ENCODE measurements around the gene TOM1L2. TPM values are rescaled to one million over a fixed set of nuclear protein-coding genes. Genes with fewer than 3 reads are reported as not detected.

The TOM1L2 gene
- total RNA-seq, 4 donors from 2014 or later, result 17.5 to 44.6 (median 27.1) TPM

- TF ChIP-seq, protein P1, sequence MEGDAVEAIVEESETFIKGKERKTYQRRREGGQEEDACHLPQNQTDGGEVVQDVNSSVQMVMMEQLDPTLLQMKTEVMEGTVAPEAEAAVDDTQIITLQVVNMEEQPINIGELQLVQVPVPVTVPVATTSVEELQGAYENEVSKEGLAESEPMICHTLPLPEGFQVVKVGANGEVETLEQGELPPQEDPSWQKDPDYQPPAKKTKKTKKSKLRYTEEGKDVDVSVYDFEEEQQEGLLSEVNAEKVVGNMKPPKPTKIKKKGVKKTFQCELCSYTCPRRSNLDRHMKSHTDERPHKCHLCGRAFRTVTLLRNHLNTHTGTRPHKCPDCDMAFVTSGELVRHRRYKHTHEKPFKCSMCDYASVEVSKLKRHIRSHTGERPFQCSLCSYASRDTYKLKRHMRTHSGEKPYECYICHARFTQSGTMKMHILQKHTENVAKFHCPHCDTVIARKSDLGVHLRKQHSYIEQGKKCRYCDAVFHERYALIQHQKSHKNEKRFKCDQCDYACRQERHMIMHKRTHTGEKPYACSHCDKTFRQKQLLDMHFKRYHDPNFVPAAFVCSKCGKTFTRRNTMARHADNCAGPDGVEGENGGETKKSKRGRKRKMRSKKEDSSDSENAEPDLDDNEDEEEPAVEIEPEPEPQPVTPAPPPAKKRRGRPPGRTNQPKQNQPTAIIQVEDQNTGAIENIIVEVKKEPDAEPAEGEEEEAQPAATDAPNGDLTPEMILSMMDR (IDR thresholded peaks at IDR 0.05; ENCODE audit: low read depth), result no peak
Measured at GRCh38 chr17:17877529-17878358, 94.5 kb downstream of the TOM1L2 start.

GRCh38 chr17:17876959-17877528 lies 95.2 kb downstream of the TOM1L2 start:
- TF ChIP-seq, protein P1 (IDR thresholded peaks at IDR 0.05; ENCODE audit: low read depth), result no peak

DNA sequence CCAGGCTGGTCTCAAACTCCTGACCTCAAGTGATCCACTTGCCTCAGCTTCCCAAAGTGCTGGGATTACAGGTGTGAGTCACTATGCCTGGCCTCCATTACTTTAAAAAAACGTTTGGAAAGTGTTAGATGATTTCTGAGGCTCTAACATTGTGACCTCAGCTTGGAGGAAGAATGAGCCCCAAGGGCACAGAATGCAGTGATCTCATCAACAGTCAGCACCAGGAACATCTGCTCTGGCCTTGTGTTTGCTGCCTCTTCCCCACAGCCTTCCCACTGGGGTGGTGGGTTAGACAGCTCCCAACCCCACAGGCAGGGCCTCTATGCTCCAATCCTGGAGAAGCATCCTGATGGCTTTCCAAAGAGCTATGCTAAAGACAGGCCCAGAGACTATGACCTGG lies 97.7 kb downstream of the TOM1L2 start:
- TF ChIP-seq, protein P1 (IDR thresholded peaks at IDR 0.05; ENCODE audit: low read depth), result no peak

DNA sequence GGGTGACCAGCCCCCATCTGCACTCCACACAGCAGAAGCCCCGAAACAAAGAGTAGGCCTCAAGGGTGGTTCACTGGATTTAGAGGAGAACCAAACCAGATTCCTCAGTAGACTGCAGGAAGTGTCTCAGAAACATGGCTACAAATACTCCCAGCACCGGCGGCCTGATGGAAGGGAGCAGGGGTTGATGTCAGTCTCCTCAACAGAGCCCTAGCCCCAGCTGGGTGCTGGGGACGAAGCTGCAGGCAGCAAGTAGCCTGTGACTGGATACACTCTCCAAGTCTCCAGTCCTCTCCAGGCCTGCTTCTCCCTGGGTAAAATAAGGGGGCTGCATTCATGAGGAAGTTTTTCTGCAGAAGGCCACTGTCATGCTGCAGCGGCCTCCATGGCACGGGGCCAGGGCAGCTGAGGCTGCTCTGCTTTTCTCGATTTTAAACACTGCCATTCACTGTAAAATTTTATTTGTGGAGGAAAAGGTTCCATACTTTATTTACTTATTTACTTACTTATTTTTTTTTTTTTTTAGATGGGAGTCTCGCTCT lies 98.7 kb downstream of the TOM1L2 start:
- TF ChIP-seq, protein P1 (IDR thresholded peaks at IDR 0.05; ENCODE audit: low read depth), result no peak

DNA sequence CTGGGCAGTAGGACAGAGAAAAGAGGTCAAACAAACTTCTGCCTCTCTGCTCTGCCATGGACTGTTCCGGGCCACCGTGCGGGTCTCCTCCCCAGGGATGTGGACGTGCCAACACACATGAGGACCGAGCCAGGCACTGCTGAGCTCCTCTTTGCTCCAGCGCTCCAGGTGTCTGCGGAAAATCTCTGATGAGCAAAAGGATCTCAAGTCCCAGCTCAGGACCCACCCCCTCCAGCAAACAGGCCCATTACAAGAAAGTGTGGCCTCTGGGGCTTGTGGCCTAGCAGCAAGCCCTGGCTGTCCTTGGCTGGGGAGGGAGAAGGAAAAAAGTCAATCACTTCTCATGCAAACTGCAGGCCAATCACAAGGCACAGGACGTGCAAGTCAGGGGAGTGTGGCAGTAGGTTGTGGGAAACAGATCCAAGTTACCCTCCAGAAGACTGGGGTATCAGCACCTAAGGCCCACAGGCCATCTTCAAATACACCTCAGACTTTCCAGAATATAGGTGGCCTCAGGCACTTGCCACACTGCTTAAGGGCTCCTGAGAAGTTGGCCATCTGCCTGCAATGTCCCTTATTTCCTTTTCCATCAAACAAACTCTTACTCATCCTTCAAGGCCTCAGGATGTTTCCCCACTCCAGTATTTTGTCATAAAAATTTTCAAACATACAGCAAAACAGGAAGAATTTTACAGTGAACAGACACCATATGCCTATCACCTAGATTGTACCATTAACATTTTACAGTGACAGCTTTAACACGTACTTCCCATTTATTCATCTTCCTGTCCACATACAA lies 99.5 kb downstream of the TOM1L2 start:
- TF ChIP-seq, protein P1 (IDR thresholded peaks at IDR 0.05; ENCODE audit: low read depth), result no peak

DNA sequence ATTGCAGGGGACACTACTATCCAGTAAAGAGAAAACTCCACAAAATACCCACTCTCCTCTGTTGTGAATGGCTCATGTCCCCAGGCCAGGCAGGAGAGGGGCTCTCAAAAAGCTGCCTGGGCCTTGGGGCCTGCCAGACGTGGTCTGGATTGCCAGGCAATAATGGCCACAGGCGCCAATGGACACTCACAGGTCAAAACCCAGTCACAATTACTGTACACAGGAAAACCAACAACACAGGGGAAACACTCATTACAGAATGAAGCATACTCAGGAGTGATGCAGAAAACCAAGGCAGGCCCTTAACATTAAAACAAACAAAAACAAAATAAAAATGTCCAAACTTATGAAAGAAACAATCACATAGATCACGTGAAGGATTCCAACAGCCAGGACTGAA lies 100.3 kb downstream of the TOM1L2 start:
- TF ChIP-seq, protein P1 (IDR thresholded peaks at IDR 0.05; ENCODE audit: low read depth), result no peak

- TF ChIP-seq, protein P1 (IDR thresholded peaks at IDR 0.05; ENCODE audit: low read depth), result no peak
Measured at GRCh38 chr17:17870247-17870646, 102.0 kb downstream of the TOM1L2 start.

All from subcutaneous adipose tissue (tissue), 4 donors.